Panc1 (cell line): ENCODE data around the gene GJA3. TPM values are rescaled to one million over a fixed set of nuclear protein-coding genes. Genes with fewer than 3 reads are reported as not detected.
A peak's percentile ranks its signal among the peaks of the same experiment; 100 is the strongest.

Experiments
- ATAC-seq: fragments of 200-7000 bp; cut with Tn5 transposase; 2 replicates; pipeline ENCODE4 v1.9.1; 2020; ENCODE audit warnings: mild to moderate bottlenecking, moderate library complexity
- BruUV-seq: library from RNA; stranded (reverse); fragments of 400-500 nt; replicated peaks from 2 replicates; lab custom pipeline; 2021; lab: Mats Ljungman, UMichigan
- CTCF ChIA-PET: fragments of 300-600 bp; sonication (Branson Sonifier 250); formaldehyde crosslinking; loops from one replicate; lab custom pipeline; 2022; ENCODE audit warnings: antibody characterized with exemption; lab: Charles Lee
- POLR2A ChIA-PET: fragments of 300-600 bp; sonication (Branson Sonifier 250); formaldehyde crosslinking; loops from one replicate; lab custom pipeline; 2022; ENCODE audit warnings: antibody characterized with exemption; lab: Charles Lee
- DNase-seq: peaks from one replicate; pipeline ENCODE4 v3.0.0-alpha.2; 2010; ENCODE audit warnings: low read depth, low spot score
- H3K27ac ChIP-seq: 2 replicates; pipeline ENCODE4 v1.5.1; 2011; ENCODE audit warnings: mild to moderate bottlenecking, low read length, inconsistent platforms
- H3K27me3 ChIP-seq: fragments of 200-500 bp; sonication (Bioruptor generic); 2 replicates; pipeline ENCODE4 v1.6.0; 2014; ENCODE audit warnings: low read length, inconsistent platforms; ENCODE audit not compliant: control insufficient read depth, insufficient read depth
- H3K36me3 ChIP-seq: fragments of 200-500 bp; sonication (Bioruptor generic); 2 replicates; pipeline ENCODE4 v1.5.1; 2014; ENCODE audit warnings: inconsistent platforms, mild to moderate bottlenecking, low read length, moderate library complexity; ENCODE audit not compliant: control insufficient read depth, insufficient read depth
- H3K4me1 ChIP-seq: 2 replicates; pipeline ENCODE4 v1.5.1; 2011; ENCODE audit warnings: inconsistent platforms, mild to moderate bottlenecking, low read length, moderate library complexity; ENCODE audit not compliant: control insufficient read depth, insufficient read depth
- H3K4me3 ChIP-seq, 2 experiments: 2 replicates each; pipeline ENCODE4 v1.5.1; 2011 to 2012; ENCODE audit warnings: low read depth in 2 of 2, low read length in 2 of 2, mild to moderate bottlenecking in 2 of 2, inconsistent platforms in 1 of 2, moderate library complexity in 1 of 2
- H3K9me3 ChIP-seq: fragments of 200-500 bp; sonication (Bioruptor generic); 2 replicates; pipeline ENCODE4 v1.5.1; 2014; ENCODE audit warnings: low read depth, mild to moderate bottlenecking, inconsistent platforms, low read length, moderate library complexity; ENCODE audit not compliant: control insufficient read depth, insufficient read depth
- CTCF ChIP-seq: fragments of 450-650 bp; IDR thresholded peaks from 2 replicates; pipeline ENCODE4 v1.5.1; 2017; ENCODE audit warnings: mild to moderate bottlenecking
- POLR2AphosphoS5 ChIP-seq: IDR thresholded peaks from 2 replicates; pipeline ENCODE4 v1.6.1; 2012; ENCODE audit warnings: mild to moderate bottlenecking, low read depth, low read length, moderate library complexity
- REST ChIP-seq, 2 experiments: IDR thresholded peaks; 2 replicates each; pipeline ENCODE4 v1.6.1; 2011 to 2012; ENCODE audit warnings: low read depth in 2 of 2, control low read depth in 1 of 2, low read length in 1 of 2, mild to moderate bottlenecking in 1 of 2, moderate library complexity in 1 of 2; ENCODE audit not compliant: insufficient read depth in 1 of 2
- SIN3A ChIP-seq: IDR thresholded peaks from 2 replicates; pipeline ENCODE4 v1.6.1; 2012; ENCODE audit warnings: low read depth, mild to moderate bottlenecking, low read length, moderate library complexity, borderline replicate concordance; ENCODE audit not compliant: insufficient read depth
- TCF7L2 ChIP-seq: IDR thresholded peaks from 2 replicates; pipeline ENCODE4 v1.6.1; 2011; ENCODE audit warnings: mild to moderate bottlenecking, low read depth, low read length, inconsistent platforms
- in situ Hi-C: cut with HindIII; loops from 2 replicates; pipeline ENCODE4 v1.10.0; 2016; ENCODE audit warnings: low sequenced_read_pairs, low pct_unique_long_range_greater_than_20kb
- intact Hi-C: fragments of 100-400 bp; cut with micrococcal nuclease; formaldehyde crosslinking; loops from one replicate; pipeline ENCODE4 v1.10.0; 2022; ENCODE audit not compliant: unreplicated experiment
- total RNA-seq: library from RNA; stranded (reverse); gene quantifications from one replicate; pipeline ENCODE4 v1.2.1, GENCODE V29; 2021; ENCODE audit not compliant: unreplicated experiment

GJA3 gene
- total RNA-seq, 1 experiment from 2014 or later, result 11.6 TPM

- BruUV-seq, result no TSS peak
- no peak for TF ChIP-seq TCF7L2
- no peak for TF ChIP-seq POLR2AphosphoS5
- no peak for TF ChIP-seq SIN3A
- TF ChIP-seq REST (IDR thresholded peaks at IDR 0.05; ENCODE audit: insufficient read depth in 1 of 2, low read depth in 2 of 2, low read length in 1 of 2), result no peak
- no peak for TF ChIP-seq CTCF
- CTCF ChIA-PET, result no interaction called here
- intact Hi-C loops (no loop called here), in situ Hi-C loops (no loop called here)
- H3K27ac ChIP-seq, result no peak overlapping the region
- H3K27me3 ChIP-seq, result no peaks in the 10 kb centered on the region; the same call in 1 of the 2 replicates
- POLR2A ChIA-PET, result no interaction called here
- H3K9me3 ChIP-seq, result no peaks in the 10 kb centered on the region
- H3K4me3 ChIP-seq, result no peak overlapping the region
- H3K4me1 ChIP-seq, result no peaks in the 10 kb centered on the region
- ATAC-seq (no peak), DNase-seq (no peak)
- no peaks in the 10 kb centered on the region for H3K36me3 ChIP-seq
Measured at GRCh38 chr13:20198781-20199180, 37.9 kb upstream of the GJA3 start.

- no peaks in the 10 kb centered on the region for H3K36me3 ChIP-seq
- DNase-seq (peak; percentile 36), ATAC-seq (peak; percentile 64; the same call in 1 of the 2 replicates)
- intact Hi-C loops, result loop anchor here (2.0 kb wide), 1 partner anchor 291 kb away; no protein-coding TSS in a partner anchor
- POLR2A ChIA-PET, result interaction anchor here (0.6 kb wide), 1 partner anchor 246 kb away, joined by 4 read pairs; no protein-coding TSS in a partner anchor
- H3K9me3 ChIP-seq, result no peaks in the 10 kb centered on the region
- H3K4me1 ChIP-seq, result no peaks in the 10 kb centered on the region
- TF ChIP-seq REST (IDR thresholded peaks at IDR 0.05; ENCODE audit: insufficient read depth in 1 of 2, low read depth in 2 of 2, low read length in 1 of 2) (no peak), CTCF (peak; percentile 69), TCF7L2 (no peak), POLR2AphosphoS5 (no peak)
- no TSS peak for BruUV-seq
- H3K27me3 ChIP-seq, result no peaks in the 10 kb centered on the region; the same call in 1 of the 2 replicates
- no peak overlapping the region for H3K4me3 ChIP-seq
- CTCF ChIA-PET, result interaction anchor here (0.6 to 1.6 kb wide), 6 partner anchors 66 to 292 kb away, joined by 3 to 6 read pairs (median 4); no protein-coding TSS in a partner anchor
- peak overlapping the region; percentile 48; the same call in 1 of the 2 replicates for H3K27ac ChIP-seq
- in situ Hi-C loops, result no loop called here
Measured at GRCh38 chr13:20197361-20197834, 36.5 kb upstream of the GJA3 start.
